BE2C (cell line): ENCODE data around the gene ALPP.
"Not testable (repeated sequence)": the region's sequence is repeated elsewhere in the genome, so short reads cannot be mapped to it uniquely, and the experiment has no call there.

Experiments
- DNase-seq: peaks from one replicate; pipeline ENCODE4 v3.0.0-alpha.2; 2020
- H3K27me3 ChIP-seq: fragments of 250-450 bp; sonication (Bioruptor Pico); 2 replicates; pipeline ENCODE4 v1.5.1; 2020; ENCODE audit warnings: mild to moderate bottlenecking
- H3K36me3 ChIP-seq: fragments of 250-450 bp; sonication (Bioruptor Pico); 2 replicates; pipeline ENCODE4 v1.5.1; 2020; ENCODE audit warnings: mild to moderate bottlenecking
- H3K4me1 ChIP-seq: fragments of 250-450 bp; sonication (Bioruptor Pico); 2 replicates; pipeline ENCODE4 v1.5.1; 2020
- H3K4me3 ChIP-seq: 2 replicates; pipeline ENCODE4 v1.5.1; 2011; ENCODE audit warnings: low read depth, low read length
- H3K9me3 ChIP-seq: fragments of 250-450 bp; sonication (Bioruptor Pico); 2 replicates; pipeline ENCODE4 v1.5.1; 2020
- TF ChIP-seq, protein P1 (sequence below): IDR thresholded peaks from 2 replicates; pipeline ENCODE4 v1.5.1; 2012; ENCODE audit warnings: mild to moderate bottlenecking, low read depth, low read length

ALPP gene

DNA sequence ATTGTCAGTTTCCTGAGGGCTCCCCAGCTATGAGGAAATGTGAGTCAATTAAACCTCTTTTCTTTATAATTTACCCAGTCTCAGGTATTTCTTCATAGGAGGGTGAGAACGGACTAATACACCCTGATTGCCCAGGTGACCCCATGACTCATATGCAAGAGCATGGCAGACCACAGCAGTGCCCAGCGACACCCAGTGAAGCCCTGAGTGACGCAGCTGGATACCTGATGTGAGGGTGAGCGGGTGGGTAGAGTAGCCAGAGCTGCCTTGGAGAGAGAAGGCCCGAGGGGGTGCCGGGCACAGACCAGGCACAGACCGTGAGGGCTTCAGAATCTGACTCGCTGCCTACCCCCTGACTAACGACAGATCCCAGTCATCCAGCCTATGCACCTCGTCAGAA is 43.5 kb downstream of the ALPP start:
- TF ChIP-seq, protein P1, sequence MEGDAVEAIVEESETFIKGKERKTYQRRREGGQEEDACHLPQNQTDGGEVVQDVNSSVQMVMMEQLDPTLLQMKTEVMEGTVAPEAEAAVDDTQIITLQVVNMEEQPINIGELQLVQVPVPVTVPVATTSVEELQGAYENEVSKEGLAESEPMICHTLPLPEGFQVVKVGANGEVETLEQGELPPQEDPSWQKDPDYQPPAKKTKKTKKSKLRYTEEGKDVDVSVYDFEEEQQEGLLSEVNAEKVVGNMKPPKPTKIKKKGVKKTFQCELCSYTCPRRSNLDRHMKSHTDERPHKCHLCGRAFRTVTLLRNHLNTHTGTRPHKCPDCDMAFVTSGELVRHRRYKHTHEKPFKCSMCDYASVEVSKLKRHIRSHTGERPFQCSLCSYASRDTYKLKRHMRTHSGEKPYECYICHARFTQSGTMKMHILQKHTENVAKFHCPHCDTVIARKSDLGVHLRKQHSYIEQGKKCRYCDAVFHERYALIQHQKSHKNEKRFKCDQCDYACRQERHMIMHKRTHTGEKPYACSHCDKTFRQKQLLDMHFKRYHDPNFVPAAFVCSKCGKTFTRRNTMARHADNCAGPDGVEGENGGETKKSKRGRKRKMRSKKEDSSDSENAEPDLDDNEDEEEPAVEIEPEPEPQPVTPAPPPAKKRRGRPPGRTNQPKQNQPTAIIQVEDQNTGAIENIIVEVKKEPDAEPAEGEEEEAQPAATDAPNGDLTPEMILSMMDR: no peak
- Histone ChIP-seq H3K4me1 (no peaks in the 10 kb centered on the region), H3K4me3 (no peak overlapping the region), H3K27me3 (peaks cover 53% of the 10 kb centered on the region), H3K9me3 (no peaks in the 10 kb centered on the region), H3K36me3 (no peaks in the 10 kb centered on the region)
- no peak for DNase-seq

DNA sequence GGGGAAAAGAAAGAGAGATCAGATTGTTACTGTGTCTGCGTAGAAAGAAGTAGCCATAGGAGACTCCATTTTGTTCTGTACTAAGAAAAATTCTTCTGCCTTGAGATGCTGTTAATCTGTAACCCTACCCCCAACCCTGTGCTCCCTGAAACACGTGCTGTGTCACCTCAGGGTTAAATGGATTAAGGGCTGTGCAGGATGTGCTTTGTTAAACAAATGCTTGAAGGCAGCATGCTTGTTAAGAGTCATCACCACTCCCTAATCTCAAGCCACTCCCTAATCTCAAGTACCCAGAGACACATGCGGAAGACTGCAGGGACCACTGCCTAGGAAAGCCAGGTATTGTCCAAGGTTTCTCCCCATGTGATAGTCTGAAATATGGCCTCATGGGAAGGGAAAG is 44.4 kb downstream of the ALPP start:
- not testable (repeated sequence) for DNase-seq, H3K4me3 ChIP-seq, H3K36me3 ChIP-seq, H3K4me1 ChIP-seq, H3K9me3 ChIP-seq
- H3K27me3 ChIP-seq: peaks cover 52% of the 10 kb centered on the region

DNA sequence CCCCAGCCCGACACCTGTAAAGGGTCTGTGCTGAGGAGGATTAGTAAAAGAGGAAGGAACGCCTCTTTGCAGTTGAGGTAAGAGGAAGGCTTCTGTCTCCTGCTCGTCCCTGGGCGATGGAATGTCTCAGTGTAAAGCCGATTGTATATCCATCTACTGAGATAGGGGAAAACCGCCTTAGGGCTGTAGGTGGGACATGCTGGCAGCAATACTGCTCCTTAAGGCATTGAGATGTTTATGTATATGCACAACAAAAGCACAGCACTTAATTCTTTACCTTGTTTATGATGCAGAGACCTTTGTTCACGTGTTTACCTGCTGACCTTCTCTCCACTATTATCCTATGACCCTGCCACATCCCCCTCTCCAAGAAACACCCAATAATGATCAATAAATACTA is 44.9 kb downstream of the ALPP start:
- H3K27me3 ChIP-seq: peaks cover 48% of the 10 kb centered on the region
- H3K9me3 ChIP-seq, H3K4me3 ChIP-seq, DNase-seq, H3K4me1 ChIP-seq, H3K36me3 ChIP-seq: not testable (repeated sequence)

DNA sequence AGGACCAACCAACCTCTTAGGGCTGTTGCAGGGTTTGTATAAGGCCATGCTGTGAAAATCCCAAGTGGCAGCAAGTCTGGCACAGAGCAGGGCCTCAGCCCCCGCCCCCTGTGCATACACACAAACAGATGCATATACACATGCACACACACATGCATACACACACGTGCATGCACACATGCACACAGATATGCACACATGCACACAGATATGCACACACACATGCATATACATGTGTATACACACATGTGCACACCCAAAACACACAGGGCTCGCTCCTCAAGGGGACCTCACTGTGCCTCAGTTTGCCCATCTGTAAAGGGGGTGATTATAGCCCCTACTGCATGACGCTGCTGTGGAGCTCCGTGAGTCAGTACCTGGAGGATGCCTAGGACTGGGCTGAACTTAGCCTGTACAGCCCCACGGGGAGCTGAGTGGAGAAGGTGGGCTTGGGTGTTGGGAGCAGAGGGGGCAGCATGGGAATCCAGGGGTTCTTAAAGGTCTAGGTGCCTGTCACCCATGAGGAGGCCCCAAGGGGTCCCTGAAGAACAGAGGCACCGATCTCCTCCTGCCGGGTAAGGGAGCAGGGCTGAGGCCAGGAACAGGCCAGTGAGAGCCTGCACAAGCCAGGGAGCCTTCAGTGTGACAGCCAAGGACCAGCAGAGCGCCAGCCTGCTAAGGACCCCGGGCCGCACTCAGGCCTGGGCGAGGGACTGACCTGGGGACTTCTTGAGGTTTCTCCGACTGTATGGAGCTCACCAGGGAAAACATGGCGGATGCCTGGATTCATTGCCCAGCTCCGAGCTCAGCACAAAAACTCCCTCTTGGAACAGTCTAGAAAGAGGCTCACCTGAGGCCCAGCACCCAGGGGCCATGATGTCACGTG is 53.4 kb downstream of the ALPP start:
- Histone ChIP-seq H3K4me1 (no peaks in the 10 kb centered on the region), H3K36me3 (no peaks in the 10 kb centered on the region), H3K27me3 (no peaks in the 10 kb centered on the region), H3K4me3 (no peak overlapping the region), H3K9me3 (no peaks in the 10 kb centered on the region)
- DNase-seq: no peak
- TF ChIP-seq, protein P1: no peak
